Activated CD8-positive, alpha-beta memory T cell treated with anti-CD3 and anti-CD28 coated beads for 4 hours (primary cell): ENCODE results near the gene DHX30.
"Not testable (repeated sequence)": the region's sequence is repeated elsewhere in the genome, so short reads cannot be mapped to it uniquely, and the experiment has no call there.

Experiments
- DNase-seq, 2 donors: peaks; one replicate each; pipeline ENCODE4 v3.0.0-alpha.2; 2020; ENCODE audit warnings: low read depth in 2 of 2

The DHX30 gene

GRCh38 chr3:47802734-47803479, at the start of gene DHX30:
Gene DHX30 (plus strand): TSS chr3:47803138. CDS start chr3:47810684, 7,546 bp downstream.
- peak; percentile 67 to 70 for DNase-seq

DNA sequence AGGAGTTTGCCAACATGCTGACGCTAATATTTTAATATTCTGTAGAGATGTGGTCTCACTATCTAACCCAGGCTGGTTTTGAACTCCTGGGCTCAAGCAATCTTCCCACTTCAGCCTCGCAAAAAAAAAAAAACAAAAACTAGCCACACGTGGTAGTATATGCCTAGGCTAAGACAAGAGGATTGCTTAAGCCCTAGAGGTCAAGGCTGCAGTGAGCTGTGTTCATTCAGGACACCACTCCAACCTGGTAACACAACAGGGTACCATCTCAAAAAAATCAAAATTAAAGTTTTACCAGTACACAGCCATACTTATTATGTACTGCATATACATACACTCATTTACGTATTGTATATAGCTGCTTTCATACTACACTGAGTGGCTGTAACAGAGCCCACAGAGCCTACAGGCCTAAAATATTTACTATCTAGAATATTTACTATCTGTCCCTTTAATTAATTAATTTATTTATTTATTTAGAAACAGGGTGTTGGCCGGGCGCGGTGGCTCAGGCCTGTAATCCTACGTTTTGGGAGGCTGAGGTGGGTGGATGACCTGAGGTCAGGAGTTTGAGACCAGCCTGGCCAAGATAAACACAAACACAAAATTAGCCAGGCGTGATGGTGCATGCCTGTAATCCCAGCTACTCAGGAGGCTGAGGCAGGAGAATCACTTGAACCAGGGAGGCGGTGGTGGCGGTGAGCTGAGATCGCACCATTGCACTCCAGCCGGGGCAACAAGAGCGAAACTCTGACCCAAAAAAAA, 44.5 kb upstream of the DHX30 start:
- no peak for DNase-seq

DNA sequence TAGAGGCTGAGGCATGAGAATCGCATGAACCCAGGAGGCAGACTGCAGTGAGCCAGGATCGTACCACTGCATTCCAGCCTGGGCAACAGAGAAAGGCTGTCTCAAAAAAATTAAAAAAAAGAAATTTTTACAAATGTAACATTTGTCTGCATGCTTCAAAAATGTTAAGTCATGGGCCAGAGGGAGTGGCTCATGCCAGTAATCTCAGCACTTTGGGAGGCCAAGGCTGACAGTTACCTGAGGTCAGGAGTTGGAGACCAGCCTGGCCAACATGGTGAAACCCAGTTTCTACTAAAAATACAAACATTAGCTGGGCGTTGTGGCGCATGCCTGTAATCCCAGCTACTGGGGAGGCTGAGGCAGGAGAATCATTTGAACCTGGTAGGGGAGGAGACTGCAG, 42.7 kb upstream of the DHX30 start:
- not testable (repeated sequence) for DNase-seq

DNA sequence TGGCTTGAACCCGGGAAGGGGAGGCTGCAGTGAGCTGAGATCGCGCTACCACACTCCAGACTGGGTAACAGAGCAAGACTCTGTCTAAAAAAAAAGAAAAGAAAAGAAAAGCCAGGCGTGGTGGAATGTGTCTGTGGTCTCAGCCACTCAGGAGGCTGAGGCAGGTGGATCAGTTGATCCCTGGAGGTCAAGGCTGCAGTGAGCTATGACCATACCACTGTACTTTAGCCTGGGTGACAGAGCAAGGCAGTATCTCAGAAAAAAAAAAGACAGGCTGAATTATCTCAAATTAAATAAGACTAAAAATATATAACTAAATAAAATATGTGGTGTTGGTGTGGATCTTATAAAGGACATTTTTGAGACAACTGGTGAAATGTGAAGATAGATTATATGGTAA, 41.9 kb upstream of the DHX30 start:
- DNase-seq, result no peak

- DNase-seq, result no peak
These were observed 40.7 kb upstream of the DHX30 start for GRCh38 chr3:47762233-47762632.

DNA sequence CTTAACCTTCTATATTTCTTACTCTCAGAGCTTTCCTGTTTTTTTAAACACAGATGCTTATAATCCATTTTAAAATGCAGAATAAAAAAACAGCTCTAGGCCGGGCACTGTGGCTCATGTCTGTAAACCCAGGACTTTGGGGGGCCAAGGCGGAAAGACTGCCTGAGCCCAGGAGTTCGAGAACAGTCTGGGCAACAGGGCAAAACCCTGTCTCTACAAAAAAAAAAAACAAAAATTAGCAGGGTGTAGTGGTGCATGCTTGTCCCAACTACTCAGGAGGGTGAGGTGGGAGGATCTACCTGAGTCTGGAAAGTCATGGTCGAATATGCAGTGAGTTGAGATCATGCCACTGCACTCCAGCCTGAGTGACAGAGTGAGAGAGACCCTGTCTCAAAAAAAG, 36.8 kb upstream of the DHX30 start:
- no peak for DNase-seq

- DNase-seq, result no peak
These were observed 30.9 kb upstream of the DHX30 start for GRCh38 chr3:47772047-47772446.

GRCh38 chr3:47772788-47773187, 30.1 kb upstream of the DHX30 start:
- DNase-seq, result no peak

GRCh38 chr3:47778746-47779145, 24.2 kb upstream of the DHX30 start:
- DNase-seq, result no peak

- DNase-seq, result peak; percentile 35 to 51
These were observed 21.9 kb upstream of the DHX30 start for GRCh38 chr3:47780741-47781684.

DNA sequence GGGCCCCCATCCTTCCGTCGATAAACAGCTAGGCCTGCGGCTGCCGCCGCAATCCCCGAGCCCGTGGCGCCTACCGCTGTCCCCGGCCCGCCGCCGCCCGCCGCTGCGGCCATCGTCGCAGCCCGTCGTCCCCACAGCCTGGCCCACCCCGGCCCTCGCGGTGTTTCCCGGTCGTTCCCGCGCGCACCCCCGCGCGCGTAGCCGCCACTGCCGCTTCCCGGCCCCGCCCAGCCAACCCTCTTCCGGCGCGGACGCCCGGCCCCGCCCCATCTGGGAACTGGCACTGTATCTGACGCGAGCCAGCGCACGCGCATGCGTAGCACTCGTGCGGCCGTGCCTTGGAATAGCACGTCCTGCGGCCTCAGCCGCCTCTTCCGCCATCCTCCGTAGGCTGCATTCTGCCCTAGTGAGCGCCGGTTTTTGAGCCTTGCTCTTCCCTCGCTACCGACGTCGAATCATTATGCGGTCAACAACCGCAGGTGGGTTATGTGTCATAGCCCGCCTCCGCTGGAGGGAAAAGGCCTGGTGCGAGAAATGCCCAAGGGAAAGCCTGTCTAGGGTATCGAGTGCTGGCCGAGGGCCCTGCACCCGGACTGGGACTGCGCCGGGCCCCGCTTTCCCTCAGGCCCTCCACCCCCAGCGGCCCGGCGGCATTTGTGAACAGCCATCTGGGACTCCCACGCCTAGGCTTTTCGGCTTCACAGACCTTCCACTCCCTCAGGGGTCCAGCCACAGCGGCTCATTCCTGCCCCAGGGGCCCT, 21.1 kb upstream of the DHX30 start, which contains the start of gene SMARCC1:
Gene SMARCC1, minus strand, starts transcription at position 209 of the 761 bp plus-strand sequence. Its CDS starts 96 bp downstream, at position 113.
- DNase-seq, result peak; percentile 93

GRCh38 chr3:47782446-47783308, 20.3 kb upstream of the DHX30 start:
- no peak for DNase-seq

DNA sequence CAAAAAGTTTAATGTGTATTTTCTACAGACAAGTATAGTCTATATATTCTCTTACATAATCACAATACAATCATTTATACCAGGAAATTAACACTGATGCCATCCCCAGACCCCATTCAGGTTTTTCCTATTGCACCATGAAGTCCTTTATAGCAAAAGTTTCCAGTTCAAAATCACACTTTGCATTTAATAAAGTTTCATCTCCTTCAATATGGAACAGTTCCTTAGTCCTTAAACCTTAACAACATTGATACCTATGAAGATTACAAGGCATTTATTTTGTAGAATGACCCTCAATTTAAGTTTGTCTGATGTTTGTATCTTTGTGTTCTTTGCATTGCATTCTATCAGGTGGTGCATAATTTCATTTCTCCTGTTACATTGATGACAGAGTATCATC, 19.3 kb upstream of the DHX30 start:
- no peak for DNase-seq

DNA sequence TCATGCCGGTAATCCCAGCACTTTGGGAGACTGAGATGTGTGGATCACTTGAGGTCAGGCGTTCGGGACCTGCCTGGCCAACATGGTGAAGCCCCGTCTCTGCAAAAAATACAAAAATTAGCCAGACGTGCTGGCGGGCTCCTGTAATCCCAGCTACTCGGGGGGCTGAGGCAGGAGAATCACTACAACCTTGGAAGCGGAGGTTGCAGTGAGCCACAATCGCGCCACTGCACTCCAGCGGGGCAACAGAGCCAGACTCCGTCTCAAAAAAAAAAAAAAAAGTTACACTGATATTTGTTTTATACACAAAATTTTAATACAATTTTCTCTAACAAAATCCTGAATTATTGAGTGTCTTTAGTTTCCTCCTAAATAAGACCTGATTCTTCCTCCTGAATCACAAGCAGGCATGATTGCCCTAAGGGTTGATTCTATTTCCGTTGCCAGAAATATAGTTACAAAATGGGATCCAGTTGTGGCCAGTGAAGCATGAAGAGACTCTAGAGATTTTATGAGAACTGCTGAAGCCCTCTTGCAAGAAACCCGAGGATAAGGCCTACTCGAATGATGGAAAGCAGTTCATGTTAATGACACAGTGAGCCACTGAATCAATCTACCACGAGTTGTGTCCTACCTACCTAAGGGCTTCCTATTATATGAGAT, 11.6 kb upstream of the DHX30 start:
- DNase-seq, result no peak

DNA sequence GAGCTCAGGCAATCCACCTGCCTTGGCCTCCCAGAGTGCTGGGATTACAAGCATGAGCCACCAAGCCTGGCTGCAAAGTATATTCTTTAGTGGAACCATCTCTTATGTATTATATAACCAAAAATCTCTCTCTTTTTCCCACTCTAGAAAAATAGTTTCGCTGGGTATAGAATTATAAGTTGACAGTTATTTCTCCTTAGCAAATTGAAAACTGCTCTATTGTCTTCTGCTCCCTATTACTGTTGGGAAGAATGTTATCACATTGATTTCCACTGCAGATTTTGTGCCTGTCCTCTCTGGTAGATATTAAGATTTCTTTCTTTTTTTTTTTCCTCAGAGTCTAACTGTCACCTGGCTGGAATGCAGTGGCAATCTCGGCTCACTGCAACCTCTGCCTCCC, 10.2 kb upstream of the DHX30 start:
- DNase-seq, result no peak

DNA sequence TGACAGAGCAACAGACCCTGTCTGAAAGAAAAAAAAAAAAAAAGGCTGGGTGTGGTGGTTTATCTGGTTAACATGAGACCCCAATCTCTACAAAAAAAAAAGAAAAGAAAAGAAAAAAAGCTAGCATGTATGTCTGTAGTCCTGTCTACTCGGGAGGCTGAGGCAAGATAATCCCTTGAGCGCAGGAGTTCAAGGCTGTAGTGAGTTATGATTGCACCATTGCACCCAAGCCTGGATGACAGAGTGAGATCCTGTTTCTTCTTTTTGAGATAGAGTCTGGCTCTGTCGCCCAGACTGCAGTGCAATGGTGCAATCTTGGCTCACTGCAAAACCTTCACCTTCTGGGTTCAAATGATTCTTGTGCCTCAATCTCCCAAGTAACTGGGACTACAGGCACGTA, 8.4 kb upstream of the DHX30 start:
- no peak for DNase-seq

GRCh38 chr3:47799733-47800132, 3.2 kb upstream of the DHX30 start:
- DNase-seq, result no peak

DNA sequence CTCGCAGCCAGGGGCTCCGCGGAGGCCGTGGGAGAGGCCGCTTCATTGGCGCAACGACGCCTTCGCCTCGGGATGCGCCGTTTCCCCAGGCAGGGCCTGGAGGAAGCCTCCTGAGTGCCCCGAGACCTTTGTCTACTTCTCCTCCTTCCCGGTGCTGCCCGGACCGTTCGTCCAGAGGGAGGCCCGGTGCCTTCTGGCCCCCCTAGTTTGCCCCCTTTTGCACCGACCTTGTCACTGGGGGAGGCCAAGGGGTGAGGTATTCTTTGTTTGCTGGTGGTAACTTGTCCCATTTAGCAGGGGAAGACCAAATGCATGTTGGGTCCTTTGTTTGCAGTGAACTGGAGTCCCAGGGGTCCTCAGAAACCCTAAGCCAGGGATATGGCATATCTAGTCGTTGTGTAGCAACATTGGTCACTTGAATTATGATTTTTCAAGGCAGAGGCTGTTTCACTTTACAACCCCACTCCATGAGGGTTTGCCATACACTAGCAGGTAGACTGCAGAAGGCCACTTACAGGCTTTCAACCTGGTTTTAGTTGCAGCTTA, 615 bp downstream of the DHX30 start:
- DNase-seq, result no peak

GRCh38 chr3:47804577-47804976, 1.6 kb downstream of the DHX30 start:
- DNase-seq, result no peak
